GM10266 (cell line): ENCODE data around the gene MNAT1.
"Not testable (repeated sequence)": the region's sequence is repeated elsewhere in the genome, so short reads cannot be mapped to it uniquely, and the experiment has no call there.

ENCODE experiments used
- DNase-seq: peaks from one replicate; pipeline ENCODE4 v3.0.0; 2012; ENCODE audit errors: extremely low spot score
- CTCF ChIP-seq: IDR thresholded peaks from 2 replicates; pipeline ENCODE4 v1.5.1; 2012; ENCODE audit warnings: mild to moderate bottlenecking, low read depth; ENCODE audit not compliant: control insufficient read depth, insufficient read depth; ENCODE audit errors: missing control alignments

MNAT1 gene

GRCh38 chr14:60723116-60723906 lies 11.2 kb upstream of the MNAT1 start:
- TF ChIP-seq CTCF: no peak
- DNase-seq: peak; percentile 47

- no peak for TF ChIP-seq CTCF
- peak; percentile 81 for DNase-seq
Measured at GRCh38 chr14:60723907-60724618, 10.5 kb upstream of the MNAT1 start, which contains the start of gene SIX4. Gene SIX4 (minus strand): TSS chr14:60724351. CDS start chr14:60724074, 277 bp downstream.

- not testable (repeated sequence) for DNase-seq
Measured at GRCh38 chr14:60731291-60731690, 3.3 kb upstream of the MNAT1 start.

GRCh38 chr14:60732840-60733483 lies 1.6 kb upstream of the MNAT1 start:
- DNase-seq: no peak
- TF ChIP-seq CTCF: no peak

- DNase-seq: no peak
- no peak for TF ChIP-seq CTCF
Measured at GRCh38 chr14:60735416-60735815, 855 bp downstream of the MNAT1 start.

- TF ChIP-seq CTCF: no peak
- DNase-seq: no peak
Measured at GRCh38 chr14:60736494-60736893, 1.9 kb downstream of the MNAT1 start.

- no peak for DNase-seq
- TF ChIP-seq CTCF: no peak
Measured at GRCh38 chr14:60738843-60739508, 4.4 kb downstream of the MNAT1 start.
